H9 (cell line): ENCODE data around the gene ABCD1. TPM values are rescaled to one million over a fixed set of nuclear protein-coding genes. Genes with fewer than 3 reads are reported as not detected.

Experiments used
- DNase-seq: peaks from one replicate; pipeline ENCODE4 v3.0.0-alpha.2; 2017
- H2AFZ ChIP-seq: one replicate; pipeline ENCODE4 v1.6.1; 2013; ENCODE audit warnings: mild to moderate bottlenecking, low read length, control low read depth, moderate library complexity
- H2AK5ac ChIP-seq: 2 replicates; pipeline ENCODE4 v1.6.1; 2013; ENCODE audit warnings: low read length, control low read depth, mixed read lengths; ENCODE audit not compliant: insufficient read length
- H2BK120ac ChIP-seq: one replicate; pipeline ENCODE4 v1.6.1; 2013; ENCODE audit warnings: low read depth, mild to moderate bottlenecking, low read length, control low read depth, inconsistent platforms; ENCODE audit not compliant: poor library complexity, severe bottlenecking
- H2BK12ac ChIP-seq: 2 replicates; pipeline ENCODE4 v1.6.1; 2013; ENCODE audit warnings: low read length, control low read depth, mixed read lengths, low read depth; ENCODE audit not compliant: insufficient read length
- H2BK15ac ChIP-seq: 2 replicates; pipeline ENCODE4 v1.6.1; 2013; ENCODE audit warnings: low read depth, low read length, control low read depth
- H2BK20ac ChIP-seq: one replicate; pipeline ENCODE4 v1.6.1; 2013; ENCODE audit warnings: low read depth, mild to moderate bottlenecking, low read length, control low read depth, inconsistent platforms; ENCODE audit not compliant: poor library complexity, severe bottlenecking
- H2BK5ac ChIP-seq: 2 replicates; pipeline ENCODE4 v1.6.1; 2013; ENCODE audit warnings: low read length, control low read depth, mixed read lengths; ENCODE audit not compliant: insufficient read length
- H3K14ac ChIP-seq: 2 replicates; pipeline ENCODE4 v1.6.1; 2013; ENCODE audit warnings: low read length, control low read depth; ENCODE audit not compliant: insufficient read depth
- H3K18ac ChIP-seq: 2 replicates; pipeline ENCODE4 v1.6.1; 2013; ENCODE audit warnings: low read depth, mild to moderate bottlenecking, mixed read lengths, low read length, control low read depth; ENCODE audit not compliant: insufficient read length
- H3K23ac ChIP-seq: 2 replicates; pipeline ENCODE4 v1.6.1; 2013; ENCODE audit warnings: low read length, control low read depth, mixed read lengths, low read depth; ENCODE audit not compliant: insufficient read length
- H3K23me2 ChIP-seq: 2 replicates; pipeline ENCODE4 v1.6.1; 2013; ENCODE audit warnings: low read depth, mild to moderate bottlenecking, mixed read lengths, low read length, control low read depth; ENCODE audit not compliant: insufficient read length, poor library complexity, severe bottlenecking
- H3K27ac ChIP-seq: 2 replicates; pipeline ENCODE4 v1.5.1; 2013; ENCODE audit warnings: low read length, control low read depth, mixed read lengths, low read depth; ENCODE audit not compliant: insufficient read length
- H3K27me3 ChIP-seq: 2 replicates; pipeline ENCODE4 v1.6.1; 2013; ENCODE audit warnings: low read length, control low read depth, inconsistent platforms; ENCODE audit not compliant: insufficient read depth
- H3K4ac ChIP-seq: 2 replicates; pipeline ENCODE4 v1.6.1; 2013; ENCODE audit warnings: low read depth, mild to moderate bottlenecking, control low read depth, inconsistent platforms, low read length, moderate library complexity
- H3K4me1 ChIP-seq: 2 replicates; pipeline ENCODE4 v1.6.1; 2013; ENCODE audit warnings: low read length, control low read depth, inconsistent platforms; ENCODE audit not compliant: insufficient read depth
- H3K4me2 ChIP-seq: 2 replicates; pipeline ENCODE4 v1.6.1; 2013; ENCODE audit warnings: low read length, control low read depth, mixed read lengths; ENCODE audit not compliant: insufficient read length, insufficient read depth
- H3K56ac ChIP-seq: 2 replicates; pipeline ENCODE4 v1.6.1; 2013; ENCODE audit warnings: low read depth, mild to moderate bottlenecking, mixed read lengths, low read length, control low read depth; ENCODE audit not compliant: insufficient read length
- H3K79me1 ChIP-seq: 2 replicates; pipeline ENCODE4 v1.6.1; 2013; ENCODE audit warnings: low read depth, mild to moderate bottlenecking, moderate library complexity, low read length, control low read depth, inconsistent platforms; ENCODE audit not compliant: insufficient read depth, poor library complexity, severe bottlenecking
- H3K79me2 ChIP-seq: 2 replicates; pipeline ENCODE4 v1.6.1; 2013; ENCODE audit warnings: low read length, control low read depth, inconsistent platforms; ENCODE audit not compliant: insufficient read depth
- H3K9ac ChIP-seq: 2 replicates; pipeline ENCODE4 v1.6.1; 2013; ENCODE audit warnings: low read length, control low read depth, mixed read lengths; ENCODE audit not compliant: insufficient read length; ENCODE audit errors: extremely low read depth
- H3K9me3 ChIP-seq: one replicate; pipeline ENCODE4 v1.6.1; 2013; ENCODE audit warnings: low read depth, low read length, inconsistent platforms; ENCODE audit not compliant: control insufficient read depth
- H3T11ph ChIP-seq: one replicate; pipeline ENCODE4 v1.6.1; 2013; ENCODE audit warnings: mild to moderate bottlenecking, low read length, control low read depth, inconsistent platforms
- H4K20me1 ChIP-seq: one replicate; pipeline ENCODE4 v1.6.1; 2013; ENCODE audit not compliant: control insufficient read depth, insufficient read length, insufficient read depth
- H4K5ac ChIP-seq: 2 replicates; pipeline ENCODE4 v1.6.1; 2013; ENCODE audit warnings: low read depth, mild to moderate bottlenecking, mixed read lengths, low read length, control low read depth; ENCODE audit not compliant: insufficient read length
- H4K8ac ChIP-seq: replicated peaks from 2 replicates; pipeline ENCODE4 v1.6.1; 2013; ENCODE audit warnings: low read length, control low read depth, mixed read lengths, low read depth; ENCODE audit not compliant: insufficient read length
- H4K91ac ChIP-seq: 2 replicates; pipeline ENCODE4 v1.6.1; 2013; ENCODE audit warnings: low read depth, mild to moderate bottlenecking, moderate library complexity, mixed read lengths, low read length, control low read depth; ENCODE audit not compliant: insufficient read length
- H3K27ac Mint-ChIP-seq, 3 experiments: 2 replicates in 2 of 3; 3 replicates in 1 of 3; pipeline ENCODE4 v1.8.0; 2020 to 2021; ENCODE audit warnings: mixed read lengths in 3 of 3, mild to moderate bottlenecking in 1 of 3, moderate library complexity in 1 of 3
- H3K27me3 Mint-ChIP-seq: 2 replicates; pipeline ENCODE4 v1.8.0; 2021; ENCODE audit warnings: low read depth, mild to moderate bottlenecking, moderate library complexity, mixed read lengths
- H3K36me3 Mint-ChIP-seq, 3 experiments: 2 replicates in 2 of 3; 3 replicates in 1 of 3; pipeline ENCODE4 v1.8.0; 2020 to 2021; ENCODE audit warnings: low read depth in 3 of 3, mixed read lengths in 3 of 3; ENCODE audit not compliant: insufficient read depth in 1 of 3
- H3K4me1 Mint-ChIP-seq, 2 experiments: 2 replicates each; pipeline ENCODE4 v1.8.0; 2020; ENCODE audit warnings: mixed read lengths in 2 of 2
- H3K4me3 Mint-ChIP-seq, 2 experiments: 2 replicates in 1 of 2; 3 replicates in 1 of 2; pipeline ENCODE4 v1.8.0; 2020 to 2021; ENCODE audit warnings: mild to moderate bottlenecking in 2 of 2, mixed read lengths in 2 of 2, moderate library complexity in 1 of 2
- H3K9me3 Mint-ChIP-seq, 2 experiments: 2 replicates in 1 of 2; 3 replicates in 1 of 2; pipeline ENCODE4 v1.8.0; 2020; ENCODE audit warnings: mild to moderate bottlenecking in 2 of 2, mixed read lengths in 2 of 2, moderate library complexity in 1 of 2
- CTCF ChIP-seq: fragments of 200-600 bp; sonication (generic); conservative IDR thresholded peaks from 3 replicates; pipeline ENCODE4 v1.8.0; 2021; ENCODE audit warnings: antibody characterized with exemption, mild to moderate bottlenecking
- whole genome bisulfite sequencing: extraction: QIAGEN DNeasy Blood & Tissue Kit; methylation state at CpG from one replicate; pipeline ENCODE4 v1.1.7; 2013; ENCODE audit warnings: missing lambda C conversion rate, low lambda C conversion rate, mixed read lengths; ENCODE audit not compliant: insufficient read length; ENCODE audit errors: extremely low coverage; 5-methylcytosine and 5-hydroxymethylcytosine counted together
- total RNA-seq: library from RNA; stranded (reverse); gene quantifications from 2 replicates; pipeline ENCODE4 v1.2.1, GENCODE V29; 2021

The ABCD1 gene
- total RNA-seq, 1 experiment from 2014 or later = 11.1 TPM

DNA sequence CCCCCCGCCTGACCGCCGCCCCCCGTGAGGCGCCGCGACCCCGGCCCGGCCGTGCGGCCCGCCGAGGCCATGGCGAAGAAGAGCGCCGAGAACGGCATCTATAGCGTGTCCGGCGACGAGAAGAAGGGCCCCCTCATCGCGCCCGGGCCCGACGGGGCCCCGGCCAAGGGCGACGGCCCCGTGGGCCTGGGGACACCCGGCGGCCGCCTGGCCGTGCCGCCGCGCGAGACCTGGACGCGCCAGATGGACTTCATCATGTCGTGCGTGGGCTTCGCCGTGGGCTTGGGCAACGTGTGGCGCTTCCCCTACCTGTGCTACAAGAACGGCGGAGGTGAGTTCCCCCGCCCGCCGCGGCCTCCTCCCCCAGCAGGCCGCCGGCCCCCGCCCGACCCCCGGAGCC lies 36.1 kb upstream of the ABCD1 start:
- H2AK5ac ChIP-seq = no peak overlapping the region
- no peak overlapping the region for H2BK12ac ChIP-seq
- Mint-ChIP-seq H3K4me1 (peaks cover 14 to 19% of the 10 kb centered on the region in 2 experiments), H3K27ac (no peak overlapping the region), H3K9me3 (peaks cover 31 to 53% of the 10 kb centered on the region in 2 experiments), H3K36me3 (peaks cover 17 to 42% (median 41%) of the 10 kb centered on the region in 3 experiments), H3K4me3 (peak overlapping the region in 1 of 2 experiments; percentile 34; a peak in 2 of 5 replicates), H3K27me3 (peaks cover 2% of the 10 kb centered on the region; the same call in 1 of the 2 replicates)
- 0 out of 2 replicates have a peak overlapping the region, but pooled peaks have one; percentile 65 for H3K14ac ChIP-seq
- H3T11ph ChIP-seq = no peak overlapping the region
- no peak overlapping the region for H3K23ac ChIP-seq
- no peaks in the 10 kb centered on the region for H3K27me3 ChIP-seq
- H3K79me2 ChIP-seq = no peaks in the 10 kb centered on the region; the same call in 1 of the 2 replicates
- H3K27ac ChIP-seq = no peak overlapping the region
- no peak overlapping the region for H4K8ac ChIP-seq
- no peak overlapping the region for H4K5ac ChIP-seq
- no peak overlapping the region for H3K56ac ChIP-seq
- no peak overlapping the region for H2BK15ac ChIP-seq
- no peaks in the 10 kb centered on the region; the same call in 1 of the 2 replicates for H3K4me1 ChIP-seq
- no peak overlapping the region for H2BK20ac ChIP-seq
- no peak overlapping the region for H3K4ac ChIP-seq
- no peaks in the 10 kb centered on the region for H3K79me1 ChIP-seq
- no peak overlapping the region for H4K91ac ChIP-seq
- H2BK120ac ChIP-seq = no peak overlapping the region
- no peak overlapping the region for H3K9ac ChIP-seq
- no peak overlapping the region for H3K18ac ChIP-seq
- TF ChIP-seq CTCF = no peak
- DNase-seq = no peak
- H4K20me1 ChIP-seq = peaks cover 5% of the 10 kb centered on the region
- H3K4me2 ChIP-seq = peak overlapping the region; percentile 21
- no peak overlapping the region for H2BK5ac ChIP-seq
- no peak overlapping the region for H2AFZ ChIP-seq
- H3K23me2 ChIP-seq = no peaks in the 10 kb centered on the region
- WGBS = no CpG with 5 or more reads among the region's 57 CpGs
- H3K9me3 ChIP-seq = peaks cover 6% of the 10 kb centered on the region
